SK-N-MC (cell line): ENCODE data around the gene INSL3.

Experiments used
- DNase-seq: peaks from one replicate; pipeline ENCODE4 v3.0.0-alpha.2; 2011; ENCODE audit warnings: low read depth, low spot score
- H3K27ac ChIP-seq: fragments of 200-600 bp; sonication (generic); 2 replicates; pipeline ENCODE4 v1.5.1; 2016; ENCODE audit warnings: mixed run types
- H3K36me3 ChIP-seq: fragments of 200-600 bp; sonication (generic); 2 replicates; pipeline ENCODE4 v1.6.1; 2017; ENCODE audit warnings: antibody characterized with exemption, low read length, mixed read lengths; ENCODE audit not compliant: insufficient read depth
- H3K4me3 ChIP-seq: fragments of 200-600 bp; sonication (generic); 2 replicates; pipeline ENCODE4 v1.5.1; 2016
- H3K9ac ChIP-seq: fragments of 200-600 bp; sonication (generic); 2 replicates; pipeline ENCODE4 v1.8.0; 2017; ENCODE audit warnings: mixed run types, mixed read lengths; ENCODE audit not compliant: insufficient read length
- H3K9me3 ChIP-seq: fragments of 200-600 bp; sonication (generic); 2 replicates; pipeline ENCODE4 v1.6.1; 2017; ENCODE audit warnings: low read depth, mild to moderate bottlenecking, antibody characterized with exemption, low read length, moderate library complexity, mixed read lengths
- EZH2 ChIP-seq: fragments of 200-600 bp; sonication (generic); IDR thresholded peaks from one replicate; pipeline ENCODE4 v1.6.1; 2017; ENCODE audit warnings: antibody characterized with exemption
- FOXP2 ChIP-seq: optimal IDR thresholded peaks from 2 replicates; pipeline ENCODE3; 2011; ENCODE audit warnings: mild to moderate bottlenecking, moderate library complexity; ENCODE audit not compliant: insufficient read depth; ENCODE audit errors: extremely low read length, control extremely low read depth
- POLR2AphosphoS5 ChIP-seq: IDR thresholded peaks from 2 replicates; pipeline ENCODE4 v1.6.1; 2012; ENCODE audit warnings: mild to moderate bottlenecking, low read depth, low read length, borderline replicate concordance

The INSL3 gene, protein sequence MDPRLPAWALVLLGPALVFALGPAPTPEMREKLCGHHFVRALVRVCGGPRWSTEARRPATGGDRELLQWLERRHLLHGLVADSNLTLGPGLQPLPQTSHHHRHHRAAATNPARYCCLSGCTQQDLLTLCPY

DNA sequence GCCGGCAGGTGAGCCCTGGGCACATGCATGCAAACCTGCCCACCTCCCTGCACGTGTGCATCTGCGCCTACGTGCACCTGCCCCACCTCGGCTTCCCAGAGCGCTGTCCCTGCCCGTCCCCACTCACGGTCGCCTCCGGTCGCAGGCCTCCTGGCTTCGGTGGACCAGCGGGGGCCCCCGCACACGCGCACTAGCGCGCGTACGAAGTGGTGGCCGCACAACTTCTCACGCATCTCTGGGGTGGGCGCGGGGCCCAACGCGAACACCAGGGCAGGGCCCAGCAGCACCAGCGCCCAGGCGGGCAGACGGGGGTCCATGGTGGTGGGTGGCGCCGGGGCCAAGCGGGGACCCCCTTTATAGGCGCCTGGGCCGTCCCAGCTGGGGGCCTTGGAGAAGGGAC lies at the start of gene INSL3:
Gene INSL3, minus strand, starts transcription at position 330 of the 400 bp plus-strand sequence. Its CDS starts 13 bp downstream, at position 317.
- no peak within 1 kb of the TSS for H3K27ac ChIP-seq
- H3K36me3 ChIP-seq, result no peaks in the 10 kb centered on the region
- no peak for DNase-seq
- no peak within 1 kb of the TSS for H3K4me3 ChIP-seq
- H3K9ac ChIP-seq, result no peak within 1 kb of the TSS
- no peaks in the 10 kb centered on the region for H3K9me3 ChIP-seq
- TF ChIP-seq FOXP2, result no peak
- TF ChIP-seq EZH2, result no peak
- no peak for TF ChIP-seq POLR2AphosphoS5

DNA sequence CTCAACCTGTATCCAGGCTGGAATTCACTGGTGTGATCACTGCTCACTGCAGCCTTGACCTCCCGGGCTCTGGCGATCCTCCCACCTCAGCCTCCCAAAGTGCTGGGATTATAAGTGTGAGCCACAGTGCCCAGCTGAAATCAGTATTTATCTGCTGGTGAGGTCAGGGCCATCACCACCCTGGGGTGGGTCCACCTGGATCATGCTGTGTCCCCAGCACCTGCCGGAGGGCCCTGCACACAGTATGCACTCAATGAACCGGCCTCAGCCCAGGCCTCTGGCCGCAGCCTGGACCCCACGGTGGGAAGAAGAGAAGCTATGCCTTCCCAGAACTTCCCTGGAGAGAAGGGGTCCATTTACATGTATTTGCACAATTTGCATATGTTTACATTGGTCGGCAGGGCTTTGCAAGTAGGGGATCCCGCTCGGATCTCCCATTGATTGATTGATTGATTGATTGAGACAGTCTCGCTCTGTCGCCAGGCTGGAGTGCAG lies 47.8 kb upstream of the INSL3 start:
- H3K9me3 ChIP-seq, result no peaks in the 10 kb centered on the region
- TF ChIP-seq POLR2AphosphoS5 (no peak), FOXP2 (no peak), EZH2 (no peak)
- no peak overlapping the region for H3K4me3 ChIP-seq
- DNase-seq, result no peak
- no peak overlapping the region for H3K9ac ChIP-seq
- H3K27ac ChIP-seq, result no peak overlapping the region
- H3K36me3 ChIP-seq, result peaks cover 6% of the 10 kb centered on the region

- H3K9ac ChIP-seq, result no peak overlapping the region
- no peak overlapping the region for H3K4me3 ChIP-seq
- DNase-seq, result no peak
- H3K27ac ChIP-seq, result no peak overlapping the region
- peaks cover 11% of the 10 kb centered on the region for H3K36me3 ChIP-seq
- H3K9me3 ChIP-seq, result no peaks in the 10 kb centered on the region
- TF ChIP-seq EZH2 (no peak), FOXP2 (no peak), POLR2AphosphoS5 (no peak)
These were observed 47.4 kb upstream of the INSL3 start for GRCh38 chr19:17868669-17869068.

DNA sequence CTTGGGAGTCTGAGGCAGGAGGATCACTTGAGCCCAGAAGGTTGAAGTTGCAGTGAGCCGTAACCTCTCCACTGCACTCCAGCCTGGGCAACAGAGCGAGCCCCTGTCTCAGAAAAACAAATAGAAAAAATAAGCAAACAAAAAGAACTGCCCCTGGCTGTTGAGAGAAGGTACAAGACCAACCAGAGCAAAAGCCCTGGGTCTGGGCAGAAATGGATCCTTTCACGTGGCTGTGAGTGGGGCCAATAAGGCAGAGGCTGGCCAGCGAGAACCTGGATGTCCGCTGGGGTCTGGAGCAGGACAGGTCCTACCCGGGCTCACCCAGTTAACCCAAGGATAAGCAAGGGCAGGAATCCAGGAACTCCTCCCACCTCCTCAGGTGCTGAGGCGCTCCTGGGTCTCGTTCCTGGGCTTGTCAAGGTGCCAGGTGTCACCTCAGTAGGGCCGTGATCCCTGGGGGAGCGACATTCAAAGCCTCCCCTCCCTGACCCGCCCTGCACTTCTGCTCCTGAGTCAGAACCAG lies 45.7 kb upstream of the INSL3 start:
- H3K36me3 ChIP-seq, result peaks cover 27% of the 10 kb centered on the region
- no peak overlapping the region for H3K4me3 ChIP-seq
- DNase-seq, result no peak
- TF ChIP-seq POLR2AphosphoS5 (no peak), EZH2 (no peak), FOXP2 (no peak)
- H3K9ac ChIP-seq, result no peak overlapping the region
- H3K9me3 ChIP-seq, result no peaks in the 10 kb centered on the region
- no peak overlapping the region for H3K27ac ChIP-seq

- DNase-seq, result no peak
- Histone ChIP-seq H3K27ac (no peak overlapping the region), H3K4me3 (no peak overlapping the region), H3K36me3 (peaks cover 33% of the 10 kb centered on the region), H3K9me3 (no peaks in the 10 kb centered on the region), H3K9ac (no peak overlapping the region)
- TF ChIP-seq FOXP2, result no peak
- TF ChIP-seq EZH2, result no peak
- TF ChIP-seq POLR2AphosphoS5, result no peak
These were observed 45.1 kb upstream of the INSL3 start for GRCh38 chr19:17866312-17866963.

DNA sequence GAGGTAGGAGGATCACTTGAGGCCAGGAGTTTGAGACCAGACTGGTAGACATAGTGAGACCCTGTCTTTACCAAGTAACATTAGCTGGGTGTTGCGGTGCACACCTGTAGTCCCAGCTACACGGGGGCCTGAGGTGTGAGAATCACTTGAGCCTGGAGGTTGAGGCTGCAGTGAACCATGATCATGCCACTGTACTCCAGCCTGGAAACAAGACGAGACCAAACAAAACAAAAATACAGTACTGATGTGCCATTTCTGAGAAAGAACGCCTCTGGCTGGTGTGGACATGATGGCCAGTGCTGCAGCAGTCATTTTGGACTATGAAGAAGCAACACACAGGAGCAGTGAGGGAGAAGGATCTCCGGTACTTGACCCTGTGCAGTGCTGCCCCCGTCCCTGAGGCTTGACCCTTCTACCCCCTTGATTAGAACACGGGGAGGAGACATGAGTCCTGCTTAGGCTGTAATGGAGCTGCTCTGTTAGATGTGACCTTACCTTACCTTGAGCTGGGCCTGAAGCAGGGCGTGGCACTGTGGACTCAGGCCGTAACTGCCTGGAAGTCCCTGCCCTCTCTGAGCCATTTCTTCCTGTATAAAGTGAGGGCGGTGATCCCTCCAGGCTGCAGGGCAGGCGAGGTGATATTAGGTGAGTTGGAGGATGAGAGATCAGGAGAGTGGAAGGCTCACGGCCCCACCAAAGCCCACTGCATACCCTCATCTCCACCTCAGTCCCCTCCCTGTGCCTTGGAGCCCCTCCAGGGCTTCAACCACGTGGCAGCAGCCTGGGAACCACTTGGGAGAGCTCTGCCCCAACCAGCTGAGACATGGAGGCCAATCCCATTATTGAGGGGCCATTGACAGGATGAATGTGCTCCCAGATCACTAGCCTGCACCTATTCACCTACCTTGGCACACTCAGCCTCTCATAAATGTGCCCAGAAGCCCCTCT lies 44.3 kb upstream of the INSL3 start:
- 0 out of 2 replicates have a peak overlapping the region, but pooled peaks have one; percentile 2 for H3K27ac ChIP-seq
- no peak overlapping the region for H3K4me3 ChIP-seq
- H3K9ac ChIP-seq, result no peak overlapping the region
- no peaks in the 10 kb centered on the region for H3K9me3 ChIP-seq
- TF ChIP-seq POLR2AphosphoS5, result peak; percentile 72
- no peak for TF ChIP-seq FOXP2
- no peak for TF ChIP-seq EZH2
- peaks cover 41% of the 10 kb centered on the region for H3K36me3 ChIP-seq
- DNase-seq, result no peak

GRCh38 chr19:17863520-17864182 lies 42.3 kb upstream of the INSL3 start:
- no peak for DNase-seq
- Histone ChIP-seq H3K27ac (peak overlapping the region; percentile 35; the same call in 1 of the 2 replicates), H3K36me3 (peaks cover 45% of the 10 kb centered on the region), H3K9ac (no peak overlapping the region), H3K4me3 (no peak overlapping the region), H3K9me3 (no peaks in the 10 kb centered on the region)
- TF ChIP-seq POLR2AphosphoS5 (no peak; the same call in 1 of the 2 replicates), FOXP2 (no peak), EZH2 (no peak)

DNA sequence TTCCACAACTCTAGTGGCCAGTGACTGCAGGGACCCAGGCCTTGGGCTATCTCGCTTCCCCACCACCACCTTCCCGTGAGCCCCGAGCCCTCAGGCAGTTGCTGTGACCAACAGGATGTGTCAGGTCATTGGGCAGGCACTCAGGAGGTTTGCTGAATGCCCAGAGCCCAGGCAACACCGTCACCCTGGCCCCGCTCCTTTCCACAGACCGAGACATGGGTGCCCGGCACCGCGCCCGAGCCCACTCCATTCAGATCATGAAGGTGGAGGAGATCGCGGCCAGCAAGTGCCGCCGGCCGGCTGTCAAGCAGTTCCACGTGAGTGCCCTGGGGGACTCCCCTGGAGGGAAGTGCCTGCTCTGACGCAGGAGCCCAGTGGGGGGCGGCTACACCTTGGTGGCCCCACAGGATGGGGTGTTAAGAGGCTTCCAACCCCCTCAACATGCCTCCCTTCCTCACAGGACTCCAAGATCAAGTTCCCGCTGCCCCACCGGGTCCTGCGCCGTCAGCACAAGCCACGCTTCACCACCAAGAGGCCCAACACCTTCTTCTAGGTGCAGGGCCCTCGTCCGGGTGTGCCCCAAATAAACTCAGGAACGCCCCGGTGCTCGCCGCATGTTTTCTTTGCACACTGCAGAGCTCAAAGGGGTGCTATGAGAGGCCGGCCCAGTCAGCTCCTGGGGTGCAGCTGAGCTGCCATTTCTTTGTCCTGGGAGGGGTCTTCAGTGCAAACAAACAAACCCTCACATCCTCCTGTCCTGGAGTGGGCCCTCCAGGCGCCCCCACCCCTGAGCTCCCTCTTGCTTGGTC lies 41.6 kb upstream of the INSL3 start:
- Histone ChIP-seq H3K9ac (no peak overlapping the region), H3K9me3 (no peaks in the 10 kb centered on the region), H3K36me3 (peaks cover 45% of the 10 kb centered on the region), H3K27ac (peak overlapping the region; percentile 84; the same call in 1 of the 2 replicates), H3K4me3 (no peak overlapping the region)
- DNase-seq, result no peak
- TF ChIP-seq POLR2AphosphoS5 (peak; percentile 4; the same call in 1 of the 2 replicates), FOXP2 (no peak)
